Hepatocyte (in vitro differentiated cells): ENCODE results near the gene FNDC1. TPM values are rescaled to one million over a fixed set of nuclear protein-coding genes. Genes with fewer than 3 reads are reported as not detected.

Source experiments
- DNase-seq: peaks from one replicate; pipeline ENCODE4 v3.0.0-alpha.2; 2016; ENCODE audit warnings: low spot score
- H2AFZ ChIP-seq: fragments of 200-600 bp; sonication (generic); 2 replicates; pipeline ENCODE4 v1.6.0; 2016; ENCODE audit warnings: antibody characterized with exemption, mild to moderate bottlenecking
- H3K27ac ChIP-seq: fragments of 200-600 bp; sonication (generic); 2 replicates; pipeline ENCODE4 v1.5.1; 2016; ENCODE audit warnings: mild to moderate bottlenecking
- H3K27me3 ChIP-seq: fragments of 200-600 bp; sonication (generic); 2 replicates; pipeline ENCODE4 v1.6.1; 2016
- H3K36me3 ChIP-seq: fragments of 200-600 bp; sonication (generic); replicated peaks from 2 replicates; pipeline ENCODE4 v1.5.1; 2016; ENCODE audit warnings: low read depth; ENCODE audit not compliant: insufficient read depth
- H3K4me1 ChIP-seq: fragments of 200-600 bp; sonication (generic); 2 replicates; pipeline ENCODE4 v1.5.1; 2016; ENCODE audit warnings: mild to moderate bottlenecking, moderate library complexity; ENCODE audit not compliant: insufficient read depth
- H3K4me2 ChIP-seq: fragments of 200-600 bp; sonication (generic); 2 replicates; pipeline ENCODE4 v1.6.0; 2016
- H3K4me3 ChIP-seq: fragments of 200-600 bp; sonication (generic); 2 replicates; pipeline ENCODE4 v1.5.1; 2016; ENCODE audit warnings: mild to moderate bottlenecking
- H3K79me2 ChIP-seq: fragments of 200-600 bp; sonication (generic); 2 replicates; pipeline ENCODE4 v1.6.0; 2017; ENCODE audit warnings: mild to moderate bottlenecking
- H3K9me2 ChIP-seq: fragments of 200-600 bp; sonication (generic); replicated peaks from 2 replicates; pipeline ENCODE4 v1.6.0; 2017; ENCODE audit warnings: mild to moderate bottlenecking; ENCODE audit not compliant: insufficient read depth
- H3K9me3 ChIP-seq: fragments of 200-600 bp; sonication (generic); 2 replicates; pipeline ENCODE4 v1.5.1; 2016; ENCODE audit warnings: low read depth, mild to moderate bottlenecking
- H4K20me1 ChIP-seq: fragments of 200-600 bp; sonication (generic); 2 replicates; pipeline ENCODE4 v1.6.0; 2016; ENCODE audit warnings: mild to moderate bottlenecking; ENCODE audit not compliant: insufficient read depth, poor library complexity, severe bottlenecking
- EZH2 ChIP-seq: fragments of 200-600 bp; sonication (generic); IDR thresholded peaks from 2 replicates; pipeline ENCODE4 v1.6.1; 2016; ENCODE audit warnings: antibody characterized with exemption, mild to moderate bottlenecking, borderline replicate concordance
- EZH2phosphoT487 ChIP-seq: fragments of 200-600 bp; sonication (generic); IDR thresholded peaks from one replicate; pipeline ENCODE4 v1.6.1; 2018; ENCODE audit warnings: antibody characterized with exemption, mild to moderate bottlenecking, low read depth, moderate library complexity; ENCODE audit not compliant: unreplicated experiment, severe bottlenecking
- WGBS: methylation state at CpG from one replicate; pipeline ENCODE4 v1.1.6; 2016; ENCODE audit warnings: low lambda C conversion rate; ENCODE audit errors: missing lambda C conversion rate; 5-methylcytosine and 5-hydroxymethylcytosine counted together
- polyA plus RNA-seq: library from polyadenylated mRNA; unstranded; fragments of >200 nt; fragmentation: Nextera tagmentation; extraction: Ambion mirVana; gene quantifications from 2 replicates; pipeline ENCODE4 v1.2.1, GENCODE V29; 2016
- total RNA-seq: library from RNA; depleted of rRNA; stranded (reverse); fragments of >200 nt; gene quantifications from 2 replicates; pipeline ENCODE4 v1.2.3, GENCODE V29; 2014
- TF ChIP-seq, protein P1 (sequence below): fragments of 200-600 bp; sonication (generic); IDR thresholded peaks from 2 replicates; pipeline ENCODE4 v1.5.1; 2016; ENCODE audit warnings: antibody characterized with exemption, mild to moderate bottlenecking; ENCODE audit not compliant: poor library complexity

Gene FNDC1
- total and polyA plus RNA-seq, 2 experiments from 2014 or later: 1.3 to 1.7 TPM

DNA sequence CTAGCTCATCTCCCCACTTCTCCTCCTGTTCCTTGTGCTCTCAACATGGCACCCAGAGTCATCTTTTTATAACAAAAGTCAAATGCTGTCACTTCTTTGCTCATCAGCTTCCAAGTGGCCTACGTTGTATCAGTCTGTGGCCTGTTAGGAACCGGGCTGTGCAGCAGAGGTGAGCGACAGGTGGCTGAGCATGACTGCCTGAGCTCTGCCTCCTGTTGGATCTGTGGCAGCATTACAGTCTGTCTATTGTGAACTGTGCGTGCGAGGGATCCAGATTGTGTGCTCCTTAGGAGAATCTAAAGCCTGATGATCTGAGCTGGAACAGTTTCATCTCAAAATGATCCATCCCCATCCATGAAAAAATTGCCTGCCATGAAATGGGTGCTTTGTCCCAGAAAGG is 129.6 kb downstream of the FNDC1 start:
- H3K4me1 ChIP-seq: no peaks in the 10 kb centered on the region
- no peak overlapping the region for H2AFZ ChIP-seq
- H3K36me3 ChIP-seq: no peaks in the 10 kb centered on the region
- no peaks in the 10 kb centered on the region for H3K9me3 ChIP-seq
- no peak overlapping the region for H3K4me2 ChIP-seq
- no peak overlapping the region for H3K4me3 ChIP-seq
- DNase-seq: no peak
- WGBS: 90% methylated on average over 5 of the region's 5 CpGs
- H4K20me1 ChIP-seq: no peaks in the 10 kb centered on the region
- H3K27me3 ChIP-seq: no peaks in the 10 kb centered on the region
- H3K79me2 ChIP-seq: no peaks in the 10 kb centered on the region
- H3K27ac ChIP-seq: no peak overlapping the region
- no peak for TF ChIP-seq EZH2
- TF ChIP-seq EZH2phosphoT487: no peak
- H3K9me2 ChIP-seq: no peaks in the 10 kb centered on the region

DNA sequence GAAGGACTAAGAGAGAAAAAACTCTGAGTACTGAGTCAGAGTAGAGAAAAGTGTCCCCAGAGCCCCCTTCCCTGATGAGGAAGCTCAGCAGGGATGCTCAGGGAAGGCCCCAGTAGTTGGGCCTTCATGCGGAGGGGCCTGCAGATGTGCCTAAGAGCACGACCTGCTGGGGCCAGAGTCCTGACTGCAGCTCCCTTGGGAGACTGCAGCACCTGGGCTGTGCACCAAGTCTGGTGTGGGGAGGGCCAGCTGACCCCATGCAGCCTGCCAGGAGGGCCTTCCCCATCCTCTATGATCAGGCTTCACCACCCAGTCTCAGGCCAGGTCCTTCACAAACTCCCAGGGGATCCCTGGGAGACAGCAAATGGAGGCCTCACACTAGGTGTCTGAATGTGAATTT is 130.4 kb downstream of the FNDC1 start:
- 92% methylated on average over 2 of the region's 2 CpGs for WGBS

DNA sequence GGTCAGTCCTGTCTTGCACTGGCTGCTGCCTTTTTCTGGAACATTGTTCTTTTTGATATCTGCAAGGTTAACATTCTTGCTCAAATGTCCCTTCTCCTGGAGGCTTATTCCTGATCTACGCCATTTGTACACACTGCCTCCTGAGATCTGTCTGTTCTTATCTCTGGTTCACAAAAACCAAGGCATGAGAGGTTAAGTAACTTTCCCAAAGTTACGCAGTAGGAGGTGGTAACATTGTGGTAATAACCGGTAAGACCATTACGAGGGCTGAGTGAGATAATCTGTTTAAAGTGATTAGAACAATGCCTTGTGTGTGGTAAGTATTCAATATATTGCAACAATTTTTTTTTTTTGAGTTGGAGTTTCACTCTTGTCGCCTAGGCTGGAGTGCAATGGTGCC is 132.1 kb downstream of the FNDC1 start:
- no peaks in the 10 kb centered on the region for H3K27me3 ChIP-seq
- H3K79me2 ChIP-seq: no peaks in the 10 kb centered on the region
- no peak overlapping the region for H3K27ac ChIP-seq
- H3K4me1 ChIP-seq: no peaks in the 10 kb centered on the region
- 70% methylated on average over 5 of the region's 5 CpGs for WGBS
- H3K4me2 ChIP-seq: no peak overlapping the region
- no peak for TF ChIP-seq EZH2
- TF ChIP-seq EZH2phosphoT487: no peak
- TF ChIP-seq, protein P1, sequence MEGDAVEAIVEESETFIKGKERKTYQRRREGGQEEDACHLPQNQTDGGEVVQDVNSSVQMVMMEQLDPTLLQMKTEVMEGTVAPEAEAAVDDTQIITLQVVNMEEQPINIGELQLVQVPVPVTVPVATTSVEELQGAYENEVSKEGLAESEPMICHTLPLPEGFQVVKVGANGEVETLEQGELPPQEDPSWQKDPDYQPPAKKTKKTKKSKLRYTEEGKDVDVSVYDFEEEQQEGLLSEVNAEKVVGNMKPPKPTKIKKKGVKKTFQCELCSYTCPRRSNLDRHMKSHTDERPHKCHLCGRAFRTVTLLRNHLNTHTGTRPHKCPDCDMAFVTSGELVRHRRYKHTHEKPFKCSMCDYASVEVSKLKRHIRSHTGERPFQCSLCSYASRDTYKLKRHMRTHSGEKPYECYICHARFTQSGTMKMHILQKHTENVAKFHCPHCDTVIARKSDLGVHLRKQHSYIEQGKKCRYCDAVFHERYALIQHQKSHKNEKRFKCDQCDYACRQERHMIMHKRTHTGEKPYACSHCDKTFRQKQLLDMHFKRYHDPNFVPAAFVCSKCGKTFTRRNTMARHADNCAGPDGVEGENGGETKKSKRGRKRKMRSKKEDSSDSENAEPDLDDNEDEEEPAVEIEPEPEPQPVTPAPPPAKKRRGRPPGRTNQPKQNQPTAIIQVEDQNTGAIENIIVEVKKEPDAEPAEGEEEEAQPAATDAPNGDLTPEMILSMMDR: no peak
- no peaks in the 10 kb centered on the region for H3K9me3 ChIP-seq
- H3K9me2 ChIP-seq: no peaks in the 10 kb centered on the region
- DNase-seq: no peak
- H3K4me3 ChIP-seq: no peak overlapping the region
- no peaks in the 10 kb centered on the region for H4K20me1 ChIP-seq
- H2AFZ ChIP-seq: no peak overlapping the region
- H3K36me3 ChIP-seq: no peaks in the 10 kb centered on the region

More for the DNA sequence above, 130.4 kb downstream of the FNDC1 start:
- no peak overlapping the region for H2AFZ ChIP-seq
- no peaks in the 10 kb centered on the region for H4K20me1 ChIP-seq
- H3K27me3 ChIP-seq: no peaks in the 10 kb centered on the region
- no peak overlapping the region for H3K27ac ChIP-seq
- H3K4me3 ChIP-seq: no peak overlapping the region
- TF ChIP-seq EZH2phosphoT487: no peak
- TF ChIP-seq, protein P1: no peak
- no peak for TF ChIP-seq EZH2
- H3K9me3 ChIP-seq: no peaks in the 10 kb centered on the region
- H3K4me2 ChIP-seq: no peak overlapping the region
- no peaks in the 10 kb centered on the region for H3K9me2 ChIP-seq
- H3K79me2 ChIP-seq: no peaks in the 10 kb centered on the region
- no peaks in the 10 kb centered on the region for H3K4me1 ChIP-seq
- H3K36me3 ChIP-seq: no peaks in the 10 kb centered on the region
- DNase-seq: no peak

DNA sequence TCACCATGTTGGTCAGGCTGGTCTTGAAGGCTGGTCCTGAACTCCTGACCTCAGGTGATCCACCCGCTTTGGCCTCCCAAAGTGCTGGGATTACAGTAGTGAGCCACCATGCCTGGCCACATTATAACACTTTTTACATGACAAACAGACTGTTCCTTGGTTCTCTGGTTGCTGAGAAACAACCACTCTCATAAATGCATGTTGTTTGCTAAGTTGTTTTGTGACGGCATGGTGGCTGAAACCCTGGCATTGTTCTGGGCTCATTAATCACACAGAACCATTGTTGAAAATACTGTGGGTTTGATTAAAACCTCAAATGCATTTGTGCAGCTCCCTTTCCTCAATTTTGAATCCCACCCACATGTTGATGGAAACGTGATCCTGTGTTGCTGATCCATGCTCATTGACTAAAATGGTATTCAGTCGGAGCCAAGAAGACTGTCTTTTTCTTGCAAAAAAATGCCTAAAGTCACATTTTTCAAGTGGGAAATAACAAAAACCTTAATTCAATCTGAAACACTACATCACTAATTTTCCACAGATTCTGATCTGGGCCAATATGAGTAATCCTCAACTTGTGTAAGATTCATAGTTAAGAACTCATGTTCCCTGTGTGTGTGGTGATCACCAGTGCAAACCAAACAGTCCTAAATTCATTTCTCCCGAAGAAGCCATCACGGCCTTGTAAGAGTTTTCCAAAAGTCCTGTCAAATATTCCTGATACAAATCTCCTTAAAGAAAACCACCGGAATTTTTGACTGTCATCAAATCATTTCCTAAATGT is 132.8 kb downstream of the FNDC1 start:
- H3K27me3 ChIP-seq: no peaks in the 10 kb centered on the region
- H3K4me3 ChIP-seq: no peak overlapping the region
- TF ChIP-seq, protein P1: no peak
- no peak for TF ChIP-seq EZH2
- no peak for TF ChIP-seq EZH2phosphoT487
- no peak overlapping the region for H3K4me2 ChIP-seq
- no peak for DNase-seq
- WGBS: 76% methylated on average over 7 of the region's 7 CpGs
- no peaks in the 10 kb centered on the region for H3K9me3 ChIP-seq
- H4K20me1 ChIP-seq: no peaks in the 10 kb centered on the region
- H3K79me2 ChIP-seq: no peaks in the 10 kb centered on the region
- H3K27ac ChIP-seq: no peak overlapping the region
- no peaks in the 10 kb centered on the region for H3K36me3 ChIP-seq
- H3K9me2 ChIP-seq: no peaks in the 10 kb centered on the region
- no peak overlapping the region for H2AFZ ChIP-seq
- no peaks in the 10 kb centered on the region for H3K4me1 ChIP-seq
